Measurements from ENCODE around the gene PTPN3.

Gene PTPN3

DNA sequence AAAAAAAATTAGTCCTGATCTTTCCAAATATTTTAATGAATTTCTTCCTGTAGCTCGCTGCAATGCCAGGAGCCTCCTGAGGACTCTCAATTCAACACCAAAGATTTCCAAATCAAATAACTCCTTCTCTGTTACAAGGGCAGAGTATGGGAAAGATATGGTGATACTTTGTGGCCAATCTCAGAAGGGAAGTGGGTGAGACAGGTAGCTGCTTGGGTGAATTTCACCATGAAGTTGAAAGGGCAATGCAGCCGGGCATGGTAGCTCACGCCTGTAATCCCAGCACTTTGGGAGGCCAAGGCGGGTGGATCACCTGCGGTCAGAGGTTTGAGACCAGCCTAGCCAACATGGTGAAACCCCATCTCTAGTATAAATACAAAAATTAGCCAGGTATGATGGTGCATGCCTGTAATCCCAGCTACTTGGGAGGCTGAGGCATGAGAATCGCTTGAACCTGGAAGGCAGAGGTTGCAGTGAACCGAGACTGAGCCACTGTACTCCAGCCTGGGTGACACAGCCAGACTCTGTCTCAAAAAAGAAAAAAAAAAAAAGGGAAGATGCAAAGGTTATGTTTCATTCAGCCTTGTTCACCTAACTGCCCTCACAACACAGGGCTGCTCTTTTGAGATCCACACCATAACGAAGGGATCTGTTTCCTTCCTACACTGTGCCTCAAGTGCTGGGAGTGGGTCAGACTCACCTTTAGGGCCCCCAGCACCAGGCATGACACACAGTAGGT is 58.6 kb downstream of the PTPN3 start:
- DNase-seq (ENCODE audit: low read depth) = no peak
- no peak overlapping the region for H3K4me3 ChIP-seq (ENCODE audit: low read depth, low read length)

DNA sequence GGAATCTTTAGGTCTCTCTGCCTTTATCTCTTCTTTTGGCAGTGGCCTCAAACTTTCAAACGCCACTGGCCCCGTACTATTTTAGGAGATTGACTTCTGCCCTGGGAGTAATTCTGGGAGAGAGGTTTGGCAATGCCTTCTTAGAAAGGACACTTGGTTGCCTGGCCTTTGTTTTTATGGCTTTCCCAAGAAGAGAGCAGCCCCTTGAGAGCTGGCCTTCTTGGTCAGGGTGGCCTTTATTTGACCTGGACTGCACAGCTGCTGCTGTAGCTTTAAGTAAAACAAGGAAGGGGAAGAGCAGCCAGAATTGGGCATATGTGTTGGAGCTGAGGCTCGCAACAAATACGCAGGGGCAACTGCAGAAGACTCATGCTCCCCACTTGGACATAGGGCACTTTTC is 60.8 kb downstream of the PTPN3 start:
- DNase-seq (ENCODE audit: low read depth) = no peak
- no peak overlapping the region for H3K4me3 ChIP-seq (ENCODE audit: low read depth, low read length)

DNA sequence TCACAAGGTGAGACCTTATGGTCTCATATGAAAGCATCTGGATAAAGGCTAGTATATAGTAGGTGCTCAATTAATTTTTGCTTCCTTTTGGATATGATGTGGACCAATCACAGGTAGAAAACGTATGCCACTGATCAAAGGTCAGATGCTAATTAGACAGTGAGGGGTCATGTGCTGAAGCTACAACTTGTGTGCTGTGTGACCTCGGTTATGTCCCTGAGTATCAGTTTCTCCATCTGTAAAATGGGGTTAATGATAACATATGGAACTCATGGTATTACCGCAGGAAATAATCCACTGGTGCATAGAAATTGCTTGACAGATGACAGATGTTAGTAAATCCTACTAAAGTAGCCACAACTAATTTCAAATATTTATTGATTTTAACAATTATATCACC is 62.0 kb downstream of the PTPN3 start:
- DNase-seq (ENCODE audit: low read depth) = no peak

DNA sequence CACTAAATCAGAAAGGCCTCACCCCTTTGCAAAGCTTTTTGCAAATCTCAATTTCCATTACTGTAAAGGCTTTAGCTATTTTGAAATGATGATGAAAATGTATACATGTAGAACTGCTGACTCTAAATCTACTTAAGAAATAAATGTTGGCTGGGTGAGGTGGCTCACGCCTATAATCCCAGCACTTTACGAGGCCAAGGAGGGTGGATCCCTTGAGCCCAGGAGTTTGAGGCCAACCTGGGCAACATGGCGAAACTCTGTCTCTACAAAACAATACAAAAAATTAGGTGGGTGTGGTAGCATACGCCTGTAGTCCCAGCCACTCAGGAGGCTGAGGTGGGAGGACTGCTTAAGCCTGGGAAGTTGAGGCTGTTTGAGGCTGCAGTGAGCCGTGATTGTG is 64.6 kb downstream of the PTPN3 start:
- no peak overlapping the region for H3K4me3 ChIP-seq (ENCODE audit: low read depth, low read length)
- no peak for DNase-seq (ENCODE audit: low read depth)

More for the DNA sequence above, 62.0 kb downstream of the PTPN3 start:
- no peak overlapping the region for H3K4me3 ChIP-seq (ENCODE audit: low read depth, low read length)

DNA sequence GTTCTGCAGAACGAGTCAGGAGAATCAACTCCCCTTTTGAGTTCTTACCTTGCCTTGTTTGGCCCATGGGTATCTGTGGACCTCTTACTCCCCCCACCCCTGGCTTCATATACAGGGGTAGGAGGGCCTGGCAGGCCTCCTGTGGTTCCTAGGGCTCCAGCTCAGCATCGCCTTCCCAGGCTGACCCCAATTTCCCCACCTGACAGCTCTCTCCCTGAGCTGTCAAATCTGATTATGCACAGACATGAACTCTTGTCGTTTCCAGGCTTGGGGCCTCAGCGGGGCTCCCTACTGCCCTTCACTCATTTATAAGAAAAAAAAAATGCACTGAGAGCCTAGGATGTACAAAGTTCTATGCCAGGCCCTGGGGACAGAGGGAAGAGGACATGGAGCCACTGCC is 67.9 kb downstream of the PTPN3 start:
- no peak overlapping the region for H3K4me3 ChIP-seq (ENCODE audit: low read depth, low read length)
- no peak for DNase-seq (ENCODE audit: low read depth)

DNA sequence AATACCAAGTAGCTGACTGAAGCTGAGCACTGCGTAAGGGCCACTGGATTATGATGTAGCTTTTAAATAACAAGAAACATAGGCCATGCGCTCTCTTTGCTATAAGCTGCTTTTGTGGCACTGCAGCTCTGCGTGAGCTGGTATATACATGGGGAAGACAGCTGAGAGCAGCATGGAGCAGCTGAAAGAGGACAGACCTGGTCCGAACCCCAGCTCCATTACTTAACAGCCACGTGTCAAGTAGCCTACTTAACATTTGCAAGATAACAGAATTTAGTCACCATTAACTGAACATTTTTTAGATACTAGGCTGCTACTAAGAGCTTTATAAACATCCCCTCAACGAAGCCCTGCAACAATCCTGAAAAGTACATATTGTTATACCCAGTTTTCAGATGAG is 69.3 kb downstream of the PTPN3 start:
- no peak for DNase-seq (ENCODE audit: low read depth)
- H3K4me3 ChIP-seq (ENCODE audit: low read depth, low read length) = no peak overlapping the region

DNA sequence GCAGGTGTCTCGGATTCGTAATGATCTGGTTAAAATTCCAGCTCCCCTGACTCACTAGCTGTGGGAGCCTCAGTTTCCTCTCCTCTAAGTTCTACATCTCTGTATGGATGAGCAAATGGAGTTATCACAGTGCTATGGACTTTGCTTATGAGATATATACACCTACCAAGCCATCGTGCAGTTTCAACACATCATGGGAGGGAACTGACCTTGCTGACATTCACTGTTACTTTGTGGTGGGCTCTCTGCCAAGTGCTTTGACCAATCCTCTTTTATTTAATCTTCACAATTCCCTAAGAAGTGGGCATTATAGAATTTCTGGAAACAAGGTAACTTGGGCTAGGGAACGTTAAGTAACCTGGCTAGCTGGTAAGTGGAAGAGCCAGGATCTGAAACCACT is 70.2 kb downstream of the PTPN3 start:
- no peak overlapping the region for H3K4me3 ChIP-seq (ENCODE audit: low read depth, low read length)
- DNase-seq (ENCODE audit: low read depth) = no peak

DNA sequence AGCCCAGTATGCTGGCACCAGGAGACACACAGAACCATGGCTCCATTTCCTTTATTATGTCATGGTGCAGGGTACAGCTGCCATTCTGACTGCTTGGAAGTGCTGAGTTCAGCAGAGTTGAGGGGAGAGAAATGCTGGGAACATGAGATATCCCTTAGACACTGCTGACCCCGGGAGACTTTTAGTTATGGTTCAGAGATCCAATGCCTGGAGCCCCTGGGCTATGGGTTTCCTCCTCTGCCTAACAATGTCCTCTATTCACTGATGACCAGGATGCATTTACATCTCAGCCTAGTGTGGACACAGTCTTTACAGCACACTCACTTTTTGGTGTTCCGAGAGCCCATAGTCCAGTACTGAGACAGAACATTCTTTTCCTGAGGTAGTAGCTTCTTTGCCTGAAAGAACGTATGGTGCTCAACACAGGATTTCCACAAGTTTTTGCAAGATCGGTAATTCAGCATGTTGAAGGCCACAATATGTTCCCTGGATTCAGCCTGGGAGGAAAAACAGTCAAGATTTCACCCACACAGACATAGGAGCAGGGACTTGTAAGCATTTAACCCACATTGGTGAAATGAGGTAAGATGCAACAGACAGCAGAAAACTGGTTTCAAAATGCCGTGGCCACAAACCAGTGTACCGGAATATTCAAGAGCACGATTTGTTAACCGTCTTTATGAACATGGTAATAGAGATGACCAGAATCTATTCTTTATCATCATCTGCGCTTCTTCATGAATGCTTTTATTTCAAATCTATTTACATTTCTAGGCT is 71.3 kb downstream of the PTPN3 start:
- no peak overlapping the region for H3K4me3 ChIP-seq (ENCODE audit: low read depth, low read length)
- DNase-seq (ENCODE audit: low read depth) = no peak

DNA sequence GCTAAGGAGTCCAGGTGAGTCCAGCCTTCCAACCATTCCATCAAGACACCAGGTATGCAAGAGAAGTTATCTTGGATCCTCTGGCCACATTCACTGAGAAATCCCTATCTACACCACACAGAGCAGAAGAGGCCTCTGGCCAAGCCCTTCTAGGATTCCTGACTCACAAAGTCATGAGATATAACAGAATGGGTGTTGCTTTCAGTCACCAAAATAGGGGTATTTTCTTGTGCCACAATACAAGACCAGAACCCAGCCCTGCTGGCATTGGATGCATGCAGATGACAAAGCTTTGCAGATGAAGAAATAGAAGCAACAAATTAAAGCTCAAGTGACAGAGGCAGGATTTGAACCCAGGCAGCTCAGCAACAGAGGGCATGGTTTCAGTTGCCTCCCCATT is 73.5 kb downstream of the PTPN3 start:
- no peak for DNase-seq (ENCODE audit: low read depth)

DNA sequence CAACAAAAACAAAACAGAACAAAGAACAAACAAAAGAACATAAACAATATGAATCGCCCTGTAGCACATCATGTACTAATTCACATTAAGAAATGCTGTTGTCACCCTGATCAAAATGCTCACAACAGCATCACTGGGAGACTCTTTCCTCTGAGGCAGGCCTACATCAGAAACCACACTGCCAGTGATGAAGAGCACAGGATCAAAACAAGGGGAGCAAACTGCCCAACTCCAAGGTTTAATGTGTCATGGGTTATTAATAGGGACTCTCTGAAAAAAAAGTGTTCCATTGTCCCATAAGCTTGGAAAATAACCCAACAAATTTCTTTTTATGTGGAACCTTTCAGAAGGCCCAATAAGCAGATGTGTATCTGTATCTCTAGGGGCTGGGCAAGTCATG is 74.2 kb downstream of the PTPN3 start:
- no peak for DNase-seq (ENCODE audit: low read depth)
- no peak overlapping the region for H3K4me3 ChIP-seq (ENCODE audit: low read depth, low read length)

More for the DNA sequence above, 73.5 kb downstream of the PTPN3 start:
- no peak overlapping the region for H3K4me3 ChIP-seq (ENCODE audit: low read depth, low read length)

DNA sequence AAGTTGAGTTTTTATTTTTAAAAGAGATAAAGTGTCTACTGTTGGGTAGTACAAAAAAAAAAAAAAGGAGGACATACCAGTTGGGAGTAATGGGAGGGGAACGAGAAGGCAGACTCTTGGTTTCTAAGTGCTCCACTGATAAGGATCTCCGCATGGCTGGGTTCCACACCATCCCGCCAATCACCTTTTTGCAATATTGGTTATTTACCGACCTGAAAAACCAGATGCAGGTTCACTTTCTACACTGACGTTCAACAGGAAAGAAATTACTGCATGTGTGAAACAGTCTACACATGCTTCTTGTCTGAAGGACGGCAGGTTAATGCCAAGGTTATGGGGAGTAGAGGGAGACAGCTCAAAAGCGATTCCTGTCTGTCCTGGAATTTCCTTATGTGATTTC is 75.5 kb downstream of the PTPN3 start:
- H3K4me3 ChIP-seq (ENCODE audit: low read depth, low read length) = no peak overlapping the region
- no peak for DNase-seq (ENCODE audit: low read depth)

DNA sequence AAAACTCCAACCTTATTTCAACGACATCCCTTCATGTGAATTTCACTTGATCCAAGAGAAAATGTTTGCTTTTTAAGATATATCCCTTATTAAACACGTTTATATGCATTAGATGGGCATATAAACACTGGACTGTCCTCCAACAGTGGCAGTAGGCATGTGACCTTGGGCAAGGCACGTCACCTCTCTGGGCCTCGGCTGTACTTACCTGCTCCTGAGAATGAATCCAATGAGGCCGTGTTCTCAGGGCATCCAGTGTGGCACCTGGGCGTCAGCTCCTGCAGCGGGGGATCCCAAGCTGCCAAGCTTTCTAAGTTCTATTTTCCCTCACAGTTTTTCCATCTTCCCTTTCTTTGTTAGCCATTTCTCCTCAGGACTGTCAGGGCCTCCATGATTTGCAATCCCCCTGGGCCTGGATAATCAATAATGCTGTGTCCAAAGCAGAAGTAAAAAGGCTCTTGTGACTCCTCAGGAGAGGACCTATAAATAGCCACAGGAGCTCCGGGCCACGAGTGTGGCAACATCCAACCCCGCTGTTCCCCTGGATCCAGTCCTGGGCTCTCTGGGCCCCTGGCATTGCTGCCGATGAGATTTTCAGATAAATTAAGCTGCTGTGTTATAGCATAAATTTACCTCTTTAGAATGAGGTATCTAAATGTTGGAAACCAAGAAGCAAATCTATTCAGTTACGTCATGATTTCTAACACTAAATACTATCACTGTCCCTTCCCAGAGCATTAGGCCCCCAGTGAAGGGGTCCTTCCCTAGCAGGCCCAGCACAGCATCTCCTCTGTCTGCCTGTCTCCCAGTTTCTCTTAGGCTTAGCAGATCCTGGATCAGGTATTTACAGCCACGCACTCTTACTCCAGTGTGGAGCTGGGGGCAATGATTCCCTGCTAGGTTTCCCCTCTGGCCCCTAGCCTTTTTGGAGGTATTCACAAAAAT is 76.8 kb downstream of the PTPN3 start:
- DNase-seq (ENCODE audit: low read depth) = no peak
- no peak overlapping the region for H3K4me3 ChIP-seq (ENCODE audit: low read depth, low read length)

DNA sequence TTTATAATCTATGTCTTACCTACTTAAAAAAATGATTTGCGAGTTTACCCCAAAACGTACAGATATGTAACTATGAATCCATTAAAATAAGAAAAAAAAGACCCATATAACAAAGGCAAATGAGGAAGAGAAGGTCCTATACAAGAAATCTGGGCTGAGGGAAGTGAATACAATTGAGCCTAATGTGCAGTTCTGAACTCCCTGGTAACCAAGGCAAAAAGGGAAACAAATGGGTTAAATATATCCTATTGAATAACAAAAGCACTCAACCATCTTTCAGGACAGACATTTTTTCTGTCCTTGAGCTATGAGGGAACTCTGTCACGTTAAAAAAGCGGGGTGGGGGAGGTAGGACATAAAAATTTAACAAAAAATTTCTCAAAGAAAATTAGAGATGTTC is 78.6 kb downstream of the PTPN3 start:
- no peak for DNase-seq (ENCODE audit: low read depth)
- no peak overlapping the region for H3K4me3 ChIP-seq (ENCODE audit: low read depth, low read length)

DNA sequence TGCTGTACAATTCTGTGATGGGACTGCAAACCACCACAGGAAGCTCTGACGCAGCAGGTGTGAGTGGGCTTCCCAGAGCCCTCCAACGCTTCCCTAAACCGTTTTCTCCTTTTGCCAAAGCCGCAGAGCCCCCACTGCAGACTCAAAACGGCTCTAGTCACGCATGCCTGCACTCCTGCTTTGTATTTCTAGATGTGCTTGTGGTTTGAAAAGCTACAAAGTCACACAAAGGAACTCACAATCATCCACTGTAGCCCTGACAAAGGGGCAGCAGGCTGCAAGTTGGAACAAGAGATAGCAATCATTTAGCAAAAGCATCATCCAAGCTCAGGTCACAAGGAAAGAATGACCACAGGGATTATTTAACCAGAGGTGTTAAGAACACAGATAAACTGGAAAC is 79.3 kb downstream of the PTPN3 start:
- no peak for DNase-seq (ENCODE audit: low read depth)
- H3K4me3 ChIP-seq (ENCODE audit: low read depth, low read length) = no peak overlapping the region

DNA sequence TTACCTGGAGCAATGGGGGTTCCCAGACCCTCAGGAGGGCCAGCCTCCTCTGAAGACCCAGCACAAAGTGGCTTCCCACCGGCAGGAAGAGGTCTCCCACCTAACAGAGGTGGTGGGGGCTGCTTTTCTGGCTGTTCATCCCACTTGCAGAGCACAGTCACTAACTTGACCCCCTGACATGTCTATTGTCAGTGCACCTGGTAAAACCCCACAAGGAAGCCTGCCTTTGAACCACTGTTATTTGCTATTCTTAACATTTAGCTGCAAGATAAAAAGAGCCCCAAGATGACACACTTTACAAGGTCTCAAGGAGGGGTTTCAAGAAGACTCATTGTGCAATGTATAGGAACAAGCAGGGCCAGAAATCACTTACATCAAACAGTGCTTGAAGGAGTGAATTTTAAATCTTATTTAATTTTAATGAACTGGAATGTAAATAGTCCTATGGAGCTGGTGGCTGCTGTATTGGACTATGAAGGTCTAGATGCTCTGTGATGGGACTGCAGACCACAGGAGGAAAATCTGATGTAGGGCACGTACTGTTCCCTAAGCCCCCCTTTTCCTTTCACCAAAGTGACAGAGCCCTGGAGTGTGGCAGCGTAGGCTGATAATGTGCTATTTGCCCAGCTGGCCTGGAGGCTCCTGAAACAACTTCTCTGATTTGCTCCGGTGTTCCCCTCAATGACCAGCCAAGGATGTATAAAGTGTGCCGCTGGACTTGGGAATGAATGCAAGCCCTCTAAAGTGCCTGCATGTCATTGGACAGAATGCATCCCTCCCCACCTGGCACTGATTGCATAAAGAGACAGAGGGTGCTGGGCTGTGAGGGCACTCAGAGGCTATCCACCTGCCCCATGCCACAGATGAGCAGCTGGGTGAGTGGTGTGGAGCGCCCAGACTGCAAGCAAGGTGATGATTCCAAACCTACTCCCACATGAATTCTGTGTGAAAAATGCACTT is 80.2 kb downstream of the PTPN3 start:
- DNase-seq (ENCODE audit: low read depth) = no peak
- no peak overlapping the region for H3K4me3 ChIP-seq (ENCODE audit: low read depth, low read length)

DNA sequence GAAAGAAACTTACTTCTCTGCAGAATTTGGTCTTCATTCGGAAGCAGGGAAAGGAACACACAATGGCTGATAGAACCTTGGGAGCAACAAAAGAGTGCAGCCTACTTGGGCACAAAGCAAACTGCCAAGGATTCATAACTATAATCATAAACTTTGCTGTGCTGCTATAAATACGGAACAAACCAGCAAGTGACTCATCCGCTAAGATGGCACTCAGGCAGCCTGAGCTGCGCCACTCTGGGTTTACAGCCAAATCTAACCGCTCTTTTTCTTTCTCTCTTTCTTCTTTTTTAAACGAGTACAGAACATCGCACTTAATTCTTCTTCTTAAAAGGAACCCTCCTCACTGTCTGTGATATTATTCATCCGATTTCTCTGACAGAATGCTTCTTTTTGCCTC is 81.1 kb downstream of the PTPN3 start:
- H3K4me3 ChIP-seq (ENCODE audit: low read depth, low read length) = no peak overlapping the region
- DNase-seq (ENCODE audit: low read depth) = no peak

DNA sequence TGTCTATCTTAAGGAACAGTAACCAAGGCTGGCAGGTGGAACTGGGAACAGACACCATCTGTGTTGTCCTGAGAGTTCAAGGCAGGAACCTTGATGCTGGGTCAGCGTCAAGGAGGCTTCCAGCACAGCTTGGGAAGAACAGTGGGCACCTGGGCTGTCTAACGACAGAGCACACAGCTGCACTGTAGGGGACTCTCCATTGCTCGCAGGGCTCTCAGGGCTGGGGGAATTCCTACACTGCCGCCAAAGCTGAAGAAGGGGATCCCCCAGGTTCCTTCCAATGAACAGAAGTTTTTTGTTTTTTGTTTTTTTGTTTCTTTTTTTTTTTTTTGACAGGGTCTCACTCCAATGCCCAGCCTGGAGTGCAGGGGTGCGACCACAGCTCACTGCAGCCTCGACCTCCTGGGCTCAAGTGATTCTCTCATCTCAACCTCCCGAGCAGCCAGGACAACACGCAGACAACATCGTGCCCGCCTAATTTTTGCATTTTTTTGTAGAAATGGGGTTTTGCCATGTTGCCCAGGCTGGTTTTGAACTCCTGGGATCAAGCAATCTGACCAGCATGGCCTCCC is 81.9 kb downstream of the PTPN3 start:
- no peak overlapping the region for H3K4me3 ChIP-seq (ENCODE audit: low read depth, low read length)
- no peak for DNase-seq (ENCODE audit: low read depth)

DNA sequence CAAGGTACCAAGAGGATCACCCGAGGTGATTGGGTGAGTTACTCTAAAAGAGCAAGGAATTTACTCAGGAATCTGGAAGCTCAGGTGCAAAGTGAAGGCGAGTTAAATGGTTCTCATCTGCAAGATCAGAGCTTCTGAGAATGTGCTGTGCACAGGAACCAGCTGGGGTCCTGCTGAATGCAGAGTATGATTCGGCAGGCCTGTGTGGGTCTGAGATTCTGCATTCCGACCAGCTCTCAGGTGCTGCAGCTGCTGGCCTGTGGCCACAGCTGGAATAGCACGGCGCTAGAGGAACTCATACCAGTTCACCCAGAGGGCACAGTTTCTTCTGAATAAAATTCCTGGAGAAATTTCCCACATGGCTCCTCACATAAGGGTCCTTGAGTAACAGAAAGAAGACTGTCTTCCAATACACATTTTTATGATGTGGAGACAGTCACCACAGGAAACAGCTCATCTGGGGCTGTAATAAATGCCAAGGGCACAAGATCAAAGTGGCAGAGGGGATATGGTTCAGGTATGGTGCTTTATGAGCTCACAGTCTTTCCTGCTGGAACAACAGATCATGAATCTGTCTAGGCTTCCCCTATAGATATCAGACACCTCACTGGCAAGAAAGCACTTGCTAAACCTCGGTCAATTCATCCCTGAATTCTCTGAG is 83.9 kb downstream of the PTPN3 start:
- no peak overlapping the region for H3K4me3 ChIP-seq (ENCODE audit: low read depth, low read length)
- no peak for DNase-seq (ENCODE audit: low read depth)

Measured in skeletal muscle cell (primary cell).